ENCODE results near the gene ZNF439.
"Not testable (repeated sequence)": the region's sequence is repeated elsewhere in the genome, so short reads cannot be mapped to it uniquely, and the experiment has no call there.

Gene ZNF439

GRCh38 chr19:11848594-11849469 lies at the start of gene ZNF439:
Gene ZNF439 (plus strand): TSS chr19:11848726. CDS start chr19:11848868, 142 bp downstream.
- peak; percentile 85 for DNase-seq

DNA sequence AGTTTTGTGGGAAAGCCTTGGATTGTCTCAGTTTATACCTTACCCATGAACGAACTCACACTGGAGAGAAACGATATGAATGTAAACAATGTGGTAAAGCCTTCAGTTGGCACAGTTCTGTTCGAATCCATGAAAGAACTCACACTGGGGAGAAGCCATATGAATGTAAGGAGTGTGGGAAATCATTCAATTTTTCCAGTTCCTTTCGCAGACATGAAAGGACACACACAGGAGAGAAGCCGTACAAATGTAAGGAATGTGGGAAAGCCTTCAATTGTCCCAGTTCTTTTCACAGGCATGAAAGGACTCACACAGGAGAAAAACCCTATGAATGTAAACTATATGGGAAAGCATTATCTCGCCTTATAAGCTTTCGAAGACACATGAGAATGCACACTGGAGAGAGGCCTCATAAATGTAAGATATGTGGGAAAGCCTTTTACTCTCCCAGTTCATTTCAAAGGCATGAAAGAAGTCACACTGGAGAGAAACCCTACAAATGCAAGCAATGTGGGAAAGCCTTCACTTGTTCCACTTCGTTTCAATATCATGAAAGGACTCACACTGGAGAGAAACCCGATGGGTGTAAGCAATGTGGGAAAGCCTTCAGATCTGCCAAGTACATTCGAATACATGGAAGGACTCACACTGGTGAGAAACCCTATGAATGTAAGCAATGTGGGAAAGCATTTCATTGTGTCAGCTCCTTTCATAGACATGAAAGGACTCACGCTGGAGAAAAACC lies 42.0 kb upstream of the ZNF439 start:
- DNase-seq: no peak

GRCh38 chr19:11807099-11807380 lies 41.5 kb upstream of the ZNF439 start:
- no peak for DNase-seq

- no peak for DNase-seq
These were observed 34.9 kb upstream of the ZNF439 start for GRCh38 chr19:11813703-11814028.

DNA sequence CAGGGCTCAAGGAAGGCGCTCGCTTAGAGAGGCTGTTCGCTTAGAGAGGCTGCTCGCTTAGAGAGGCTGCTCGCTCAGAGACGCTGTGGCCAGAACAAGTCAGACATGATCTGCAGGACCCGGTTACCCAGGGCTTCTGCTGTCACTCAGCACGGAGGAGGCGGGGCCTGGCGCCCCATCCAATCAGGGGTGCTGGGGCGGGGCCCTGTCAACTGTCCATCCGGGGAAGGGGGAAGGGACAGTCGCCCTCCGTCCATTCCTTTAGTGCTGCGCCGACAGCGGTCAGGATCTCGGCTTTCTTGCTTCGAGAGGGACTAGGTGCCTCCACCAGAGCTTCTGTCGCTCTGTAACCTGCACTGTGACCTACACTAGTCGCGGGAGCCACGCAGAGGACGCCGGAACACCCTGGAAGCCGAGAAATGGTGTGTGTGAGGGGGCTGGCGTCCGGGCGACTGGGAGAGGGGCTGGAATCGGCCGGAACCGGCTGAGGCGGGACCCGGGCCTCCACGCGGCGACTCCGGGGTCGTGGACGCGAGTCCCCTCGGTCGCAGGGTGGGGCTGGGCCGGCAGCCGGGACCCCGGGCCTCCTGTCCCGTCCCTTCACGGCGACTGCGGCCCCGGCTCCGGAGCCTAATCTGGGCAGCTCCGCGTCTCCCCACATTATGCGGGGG lies 34.4 kb upstream of the ZNF439 start, which contains the start of gene ZNF440:
Gene ZNF440, plus strand, starts transcription at position 245 of the 671 bp plus-strand sequence. Its CDS starts 175 bp downstream, at position 420.
- DNase-seq: peak; percentile 96

DNA sequence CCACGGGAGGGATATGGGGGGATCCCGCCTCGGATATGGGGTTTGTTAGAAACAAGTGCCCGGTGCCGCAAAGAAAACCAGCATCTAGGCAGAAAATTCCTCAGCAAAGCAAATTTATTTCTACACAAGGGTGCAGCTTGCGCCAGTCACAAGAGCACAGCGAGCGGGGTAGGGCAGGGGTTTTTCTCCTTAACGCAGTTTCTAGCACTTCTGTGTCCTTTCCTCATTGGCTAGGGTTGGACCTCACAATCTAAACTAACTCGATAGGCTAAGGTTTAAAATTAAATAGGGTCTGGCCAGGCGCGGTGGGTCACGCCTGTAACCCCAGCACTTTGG lies 33.9 kb upstream of the ZNF439 start:
- peak; percentile 29 for DNase-seq

GRCh38 chr19:11821474-11822109 lies 26.9 kb upstream of the ZNF439 start:
- DNase-seq: no peak

GRCh38 chr19:11828957-11829876 lies 19.3 kb upstream of the ZNF439 start:
- not testable (repeated sequence) for DNase-seq

DNA sequence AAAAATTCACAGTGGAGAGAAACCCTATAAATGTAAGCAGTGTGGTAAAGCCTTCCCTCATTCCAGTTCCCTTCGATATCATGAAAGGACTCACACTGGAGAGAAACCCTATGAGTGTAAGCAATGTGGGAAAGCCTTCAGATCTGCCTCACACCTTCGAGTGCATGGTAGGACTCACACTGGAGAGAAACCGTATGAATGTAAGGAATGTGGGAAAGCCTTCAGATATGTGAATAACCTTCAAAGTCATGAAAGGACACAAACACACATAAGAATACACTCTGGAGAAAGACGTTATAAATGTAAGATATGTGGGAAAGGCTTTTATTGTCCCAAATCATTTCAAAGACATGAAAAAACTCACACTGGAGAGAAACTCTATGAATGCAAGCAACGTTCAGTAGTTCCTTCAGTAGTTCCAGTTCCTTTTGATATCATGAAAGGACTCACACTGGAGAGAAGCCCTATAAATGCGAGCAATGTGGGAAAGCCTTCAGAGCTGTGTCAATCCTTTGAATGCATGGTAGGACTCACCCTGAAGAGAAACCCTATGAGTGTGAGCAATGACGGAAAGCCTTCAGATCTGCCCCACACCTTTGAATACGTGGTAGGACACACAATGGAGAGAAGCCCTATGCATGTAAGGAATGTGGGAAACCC lies 16.1 kb upstream of the ZNF439 start:
- DNase-seq: no peak

DNA sequence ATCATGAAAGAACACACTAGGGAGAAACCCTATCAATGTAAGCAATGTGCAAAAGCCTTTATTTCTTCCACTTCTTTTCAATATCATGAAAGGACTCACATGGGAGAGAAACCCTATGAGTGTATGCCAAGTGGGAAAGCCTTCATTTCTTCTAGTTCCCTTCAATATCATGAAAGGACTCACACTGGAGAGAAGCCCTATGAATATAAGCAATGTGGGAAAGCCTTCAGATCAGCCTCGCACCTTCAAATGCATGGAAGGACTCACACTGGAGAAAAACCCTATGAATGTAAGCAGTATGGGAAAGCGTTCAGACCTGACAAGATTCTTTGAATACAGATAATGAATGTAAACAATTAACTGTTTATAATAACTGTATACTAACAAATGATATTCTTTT lies 15.0 kb upstream of the ZNF439 start:
- no peak for DNase-seq

DNA sequence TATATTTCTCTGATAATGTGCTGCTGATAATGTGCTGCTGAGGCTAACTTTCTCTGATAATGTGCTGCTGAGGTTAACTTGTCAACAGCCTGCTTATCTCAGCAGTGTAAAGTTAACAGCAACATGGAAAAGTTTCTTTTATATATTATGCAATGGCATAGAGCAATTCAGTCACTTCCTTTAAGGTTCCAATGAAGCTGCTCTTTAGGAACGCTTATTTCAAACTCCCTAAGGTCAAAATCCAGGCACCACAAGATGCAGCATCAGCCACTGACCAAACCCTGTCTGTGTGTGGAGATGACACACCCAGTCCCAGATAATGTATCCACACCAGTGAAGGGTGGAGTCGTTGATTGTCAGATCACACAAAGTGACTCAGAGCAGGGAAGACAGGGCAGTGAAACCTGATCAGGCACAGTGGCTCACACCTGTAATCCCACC lies 12.9 kb upstream of the ZNF439 start:
- not testable (repeated sequence) for DNase-seq

- no peak for DNase-seq
These were observed 4.8 kb upstream of the ZNF439 start for GRCh38 chr19:11843722-11844121.

- DNase-seq: not testable (repeated sequence)
These were observed 911 bp upstream of the ZNF439 start for GRCh38 chr19:11847615-11848014.

- no peak for DNase-seq
These were observed 329 bp upstream of the ZNF439 start for GRCh38 chr19:11848200-11848593.

DNA sequence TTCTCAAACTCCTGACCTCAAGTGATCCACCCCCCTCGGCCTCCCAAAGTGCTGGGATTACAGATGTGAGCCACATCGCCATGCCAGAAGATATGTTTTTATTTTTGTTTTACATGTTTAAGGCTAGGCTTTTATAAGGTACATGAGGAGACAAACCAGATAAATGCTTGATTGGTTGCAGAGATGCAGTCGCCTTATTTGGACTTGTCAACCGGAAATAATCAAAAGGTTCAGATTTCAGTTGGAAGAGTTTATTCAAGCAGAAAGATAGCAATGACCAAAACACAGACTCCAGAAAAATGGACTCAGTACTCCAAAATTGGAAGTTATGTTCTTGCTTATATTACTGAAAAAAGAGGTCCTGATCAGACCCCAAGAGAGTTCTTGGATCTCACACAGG lies 1.8 kb downstream of the ZNF439 start:
- not testable (repeated sequence) for DNase-seq

DNA sequence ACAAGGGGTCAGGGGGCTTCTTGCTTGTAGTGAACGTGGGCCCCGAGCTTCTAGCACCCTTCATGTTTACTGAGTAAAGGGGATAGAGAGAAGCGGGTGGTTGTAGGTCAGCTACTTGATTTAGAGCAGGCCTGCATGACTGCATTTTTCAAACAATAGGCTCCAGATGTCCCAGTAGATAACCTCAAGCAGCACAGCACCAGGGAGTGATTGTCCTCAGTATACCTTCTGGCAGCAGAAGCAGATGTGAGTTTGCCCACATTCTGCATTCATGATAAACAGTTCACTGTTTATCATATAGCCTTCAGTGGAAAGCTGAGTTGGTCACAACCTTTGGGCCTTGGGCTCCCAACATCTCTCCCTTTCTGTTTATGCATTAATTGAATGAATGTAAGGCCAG lies 4.8 kb downstream of the ZNF439 start:
- DNase-seq: no peak

DNA sequence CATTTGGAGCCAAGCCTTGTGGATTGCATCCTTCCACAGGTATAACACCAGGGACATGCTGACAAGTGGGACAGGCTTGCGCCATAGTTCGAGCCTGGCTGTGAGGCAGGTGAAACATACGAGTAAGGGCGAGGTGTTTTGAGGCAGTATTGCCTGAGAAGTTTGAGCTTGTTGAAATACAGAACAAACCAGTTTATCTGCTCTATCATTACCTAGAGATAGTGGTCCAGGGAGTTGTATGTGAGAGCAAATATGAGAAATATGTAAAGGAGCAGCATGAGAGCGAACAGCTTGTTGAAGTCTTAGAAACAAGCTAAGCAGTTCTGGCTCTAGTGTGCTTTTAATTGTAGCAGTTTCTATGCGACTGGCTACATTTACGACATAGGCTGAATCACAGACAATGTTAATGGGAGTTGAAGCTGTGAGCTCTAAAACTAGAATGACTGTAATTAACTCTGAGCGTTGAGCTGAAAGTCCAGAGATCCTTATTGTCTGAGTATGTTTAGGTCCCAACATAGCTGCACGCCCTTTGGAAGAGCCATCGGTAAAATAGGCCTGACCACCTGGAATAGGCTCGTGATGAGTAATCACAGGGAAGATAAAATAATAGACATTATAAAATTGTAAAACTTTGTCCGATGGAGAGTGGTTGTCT lies 8.2 kb downstream of the ZNF439 start:
- DNase-seq: no peak

- no peak for DNase-seq
These were observed 12.2 kb downstream of the ZNF439 start for GRCh38 chr19:11860721-11861120.

DNA sequence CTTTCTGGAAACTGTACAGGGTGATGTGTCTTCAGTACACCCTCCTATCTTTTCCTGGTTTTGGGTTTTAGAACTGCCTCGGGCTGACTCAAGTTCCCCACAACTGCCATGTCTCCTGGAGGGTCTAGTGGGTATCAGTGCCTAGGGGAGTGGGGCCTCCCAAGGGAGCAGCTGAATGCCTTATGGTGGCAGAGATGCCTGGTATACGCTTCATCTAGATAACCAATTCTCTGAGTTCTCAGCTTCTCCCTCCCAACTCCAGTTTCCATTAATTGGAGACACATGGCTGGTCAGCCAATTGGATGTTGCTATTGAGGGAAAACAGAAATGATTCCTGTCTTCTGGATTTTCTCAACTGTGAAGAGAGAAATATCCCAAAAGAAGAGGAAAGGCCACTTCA lies 12.8 kb downstream of the ZNF439 start:
- DNase-seq: no peak

DNA sequence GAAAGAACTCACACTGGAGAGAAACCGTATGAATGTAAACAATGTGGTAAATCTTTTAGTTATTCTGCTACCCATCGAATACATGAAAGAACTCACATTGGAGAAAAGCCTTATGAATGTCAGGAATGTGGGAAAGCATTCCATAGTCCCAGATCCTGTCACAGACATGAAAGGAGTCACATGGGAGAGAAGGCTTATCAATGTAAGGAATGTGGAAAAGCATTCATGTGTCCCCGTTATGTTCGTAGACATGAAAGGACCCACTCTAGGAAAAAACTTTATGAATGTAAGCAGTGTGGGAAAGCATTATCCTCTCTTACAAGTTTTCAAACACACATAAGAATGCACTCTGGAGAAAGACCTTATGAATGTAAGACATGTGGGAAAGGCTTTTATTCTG lies 19.2 kb downstream of the ZNF439 start:
- DNase-seq: not testable (repeated sequence)

GRCh38 chr19:11868188-11868587 lies 19.7 kb downstream of the ZNF439 start:
- no peak for DNase-seq
